ENCODE results near the gene NEURL4. TPM values are rescaled to one million over a fixed set of nuclear protein-coding genes. Genes with fewer than 3 reads are reported as not detected.

Gene NEURL4
- total RNA-seq, 1 donor from 2014 or later: 22.6 TPM

- intact Hi-C loops (cut with DNase I): no loop called here
- peaks cover 59% of the 10 kb centered on the region for H3K4me1 ChIP-seq
- peaks cover 3 to 44% of the 10 kb centered on the region in 2 donors for H3K36me3 ChIP-seq
- H3K9me3 ChIP-seq: no peaks in the 10 kb centered on the region
- no peaks in the 10 kb centered on the region for H3K27me3 ChIP-seq
- peak overlapping the region; percentile 94 for H3K27ac ChIP-seq
- no peak for DNase-seq (ENCODE audit: extremely low spot score in 2 of 2)
- peak overlapping the region; percentile 74 to 83 for H3K4me3 ChIP-seq
- TF ChIP-seq POLR2A (IDR thresholded peaks at IDR 0.05) (peak in 1 of 2 donors; percentile 28), POLR2AphosphoS5 (IDR thresholded peaks at IDR 0.05; ENCODE audit: insufficient read depth in 1 of 2, low read depth in 1 of 2) (peak; percentile 32 to 95), CTCF (IDR thresholded peaks at IDR 0.05) (no peak)
These were observed 20.3 kb downstream of the NEURL4 start for GRCh38 chr17:7308625-7309433.

GRCh38 chr17:7307686-7308624 lies 21.2 kb downstream of the NEURL4 start:
- no peak for DNase-seq (ENCODE audit: extremely low spot score in 2 of 2)
- Histone ChIP-seq H3K4me3 (peak overlapping the region; percentile 74 to 83), H3K9me3 (no peaks in the 10 kb centered on the region), H3K36me3 (peaks cover 3 to 36% of the 10 kb centered on the region in 2 donors), H3K27me3 (no peaks in the 10 kb centered on the region), H3K27ac (peak overlapping the region; percentile 94), H3K4me1 (peaks cover 50% of the 10 kb centered on the region)
- intact Hi-C loops (cut with DNase I): no loop called here
- TF ChIP-seq CTCF (IDR thresholded peaks at IDR 0.05): no peak
- TF ChIP-seq POLR2AphosphoS5 (IDR thresholded peaks at IDR 0.05; ENCODE audit: insufficient read depth in 1 of 2, low read depth in 1 of 2): peak in 1 of 2 donors; percentile 47

- intact Hi-C loops (cut with DNase I): no loop called here
- H3K27me3 ChIP-seq: no peaks in the 10 kb centered on the region
- TF ChIP-seq POLR2AphosphoS5 (IDR thresholded peaks at IDR 0.05; ENCODE audit: insufficient read depth in 1 of 2, low read depth in 1 of 2) (peak; percentile 94 to 98), CTCF (IDR thresholded peaks at IDR 0.05) (no peak), POLR2A (IDR thresholded peaks at IDR 0.05) (peak in 1 of 2 donors; percentile 96)
- H3K27ac ChIP-seq: peak within 1 kb of the TSS; percentile 94
- H3K4me1 ChIP-seq: peaks cover 48% of the 10 kb centered on the region
- peak; percentile 100 for DNase-seq (ENCODE audit: extremely low spot score in 2 of 2)
- H3K4me3 ChIP-seq: peak within 1 kb of the TSS; percentile 74 to 83
- peaks cover 3 to 27% of the 10 kb centered on the region in 2 donors for H3K36me3 ChIP-seq
- H3K9me3 ChIP-seq: no peaks in the 10 kb centered on the region
These were observed 22.0 kb downstream of the NEURL4 start, which contains the start of gene EIF5A for GRCh38 chr17:7306911-7307685. TSS of gene EIF5A (plus strand) at chr17:7307628. CDS start at chr17:7309636, 2,008 bp downstream.

GRCh38 chr17:7304179-7304578 lies 25.0 kb downstream of the NEURL4 start:
- H3K27me3 ChIP-seq: no peaks in the 10 kb centered on the region
- H3K36me3 ChIP-seq: no peaks in the 10 kb centered on the region
- intact Hi-C loops (cut with DNase I): no loop called here
- H3K4me3 ChIP-seq: no peak overlapping the region
- H3K27ac ChIP-seq: no peak overlapping the region
- TF ChIP-seq POLR2A (IDR thresholded peaks at IDR 0.05) (no peak), CTCF (IDR thresholded peaks at IDR 0.05) (no peak), POLR2AphosphoS5 (IDR thresholded peaks at IDR 0.05; ENCODE audit: insufficient read depth in 1 of 2, low read depth in 1 of 2) (no peak)
- H3K4me1 ChIP-seq: peaks cover 20% of the 10 kb centered on the region
- no peaks in the 10 kb centered on the region for H3K9me3 ChIP-seq
- DNase-seq (ENCODE audit: extremely low spot score in 2 of 2): no peak
